GM23338 (cell line): ENCODE results near the gene MICAL2. TPM values are rescaled to one million over a fixed set of nuclear protein-coding genes. Genes with fewer than 3 reads are reported as not detected.

Experiments
- ATAC-seq: fragments of 200-7000 bp; cut with Tn5 transposase; 3 replicates; pipeline ENCODE4 v1.9.1; 2020
- DNase-seq: peaks from one replicate; pipeline ENCODE4 v3.0.0-alpha.2; 2015; ENCODE audit warnings: low spot score
- H2AFZ ChIP-seq: fragments of 200-600 bp; sonication (generic); 2 replicates; pipeline ENCODE4 v1.8.0; 2016; ENCODE audit warnings: antibody characterized with exemption, mild to moderate bottlenecking, moderate library complexity
- H3F3A ChIP-seq: fragments of 200-600 bp; sonication (generic); replicated peaks from 2 replicates; pipeline ENCODE4 v1.8.0; 2017; ENCODE audit warnings: antibody characterized with exemption, mixed run types, low read depth
- H3K27ac ChIP-seq: fragments of 200-600 bp; sonication (generic); 2 replicates; pipeline ENCODE4 v1.6.1; 2016; ENCODE audit warnings: low read depth
- H3K27me3 ChIP-seq: fragments of 200-600 bp; sonication (generic); 2 replicates; pipeline ENCODE4 v1.8.0; 2016; ENCODE audit warnings: mild to moderate bottlenecking, mixed run types, moderate library complexity; ENCODE audit not compliant: insufficient read depth
- H3K36me3 ChIP-seq: fragments of 200-600 bp; sonication (generic); 2 replicates; pipeline ENCODE4 v1.8.0; 2016; ENCODE audit warnings: mild to moderate bottlenecking; ENCODE audit not compliant: insufficient read depth
- H3K4me1 ChIP-seq: fragments of 200-600 bp; sonication (generic); 2 replicates; pipeline ENCODE4 v1.8.0; 2016; ENCODE audit warnings: mild to moderate bottlenecking, moderate library complexity; ENCODE audit not compliant: insufficient read depth
- H3K4me2 ChIP-seq: fragments of 200-600 bp; sonication (generic); 2 replicates; pipeline ENCODE4 v1.7.1; 2017; ENCODE audit warnings: mixed run types
- H3K4me3 ChIP-seq: fragments of 200-600 bp; sonication (generic); 2 replicates; pipeline ENCODE4 v1.6.1; 2016; ENCODE audit warnings: mixed run types
- H3K79me2 ChIP-seq: fragments of 200-600 bp; sonication (generic); replicated peaks from 2 replicates; pipeline ENCODE4 v1.8.0; 2017; ENCODE audit warnings: mild to moderate bottlenecking; ENCODE audit not compliant: insufficient read depth
- H3K9me2 ChIP-seq: fragments of 200-600 bp; sonication (generic); 2 replicates; pipeline ENCODE4 v1.8.0; 2017; ENCODE audit not compliant: insufficient read depth
- H4K20me1 ChIP-seq: fragments of 200-600 bp; sonication (generic); replicated peaks from 2 replicates; pipeline ENCODE4 v1.8.0; 2017; ENCODE audit warnings: mild to moderate bottlenecking; ENCODE audit not compliant: insufficient read depth
- H3K27ac Mint-ChIP-seq: 2 replicates; pipeline ENCODE4 v1.8.0; 2020; ENCODE audit warnings: inconsistent platforms, mild to moderate bottlenecking, moderate library complexity, mixed read lengths
- H3K27me3 Mint-ChIP-seq: 3 replicates; pipeline ENCODE4 v1.8.0; 2022; ENCODE audit warnings: low read depth, mild to moderate bottlenecking, moderate library complexity, mixed read lengths, inconsistent platforms; ENCODE audit not compliant: insufficient read depth, poor library complexity
- H3K36me3 Mint-ChIP-seq: 3 replicates; pipeline ENCODE4 v1.8.0; 2021; ENCODE audit warnings: low read depth, mild to moderate bottlenecking, inconsistent platforms, moderate library complexity, mixed read lengths
- H3K4me1 Mint-ChIP-seq: 3 replicates; pipeline ENCODE4 v1.8.0; 2020; ENCODE audit warnings: mild to moderate bottlenecking, inconsistent platforms, mixed read lengths
- H3K4me3 Mint-ChIP-seq: 3 replicates; pipeline ENCODE4 v1.8.0; 2021; ENCODE audit warnings: moderate library complexity, mild to moderate bottlenecking, inconsistent platforms, mixed read lengths
- H3K9me3 Mint-ChIP-seq: 3 replicates; pipeline ENCODE4 v1.8.0; 2020; ENCODE audit warnings: moderate library complexity, mild to moderate bottlenecking, inconsistent platforms, mixed read lengths
- CREB1 ChIP-seq: fragments of 250-450 bp; sonication (Bioruptor Pico); IDR thresholded peaks from 2 replicates; pipeline ENCODE4 v1.5.0; 2020; ENCODE audit warnings: low read depth, mild to moderate bottlenecking, moderate library complexity
- CTCF ChIP-seq, 2 experiments: fragments of 200-600 bp in 1 of 2; sonication (generic) in 1 of 2; conservative IDR thresholded peaks; 2 replicates each; pipeline versions ENCODE4 v1.5.1 to v1.6.1; 2016 to 2017; ENCODE audit warnings: antibody characterized with exemption in 2 of 2, low read depth in 2 of 2, mild to moderate bottlenecking in 2 of 2, moderate library complexity in 1 of 2
- ETS1 ChIP-seq: IDR thresholded peaks from 2 replicates; pipeline ENCODE4 v1.6.1; 2016; ENCODE audit warnings: antibody characterized with exemption
- EZH2 ChIP-seq: fragments of 200-600 bp; sonication (generic); IDR thresholded peaks from one replicate; pipeline ENCODE4 v1.8.0; 2017; ENCODE audit warnings: antibody characterized with exemption, mild to moderate bottlenecking, low read depth; ENCODE audit not compliant: unreplicated experiment
- EZH2phosphoT487 ChIP-seq: fragments of 200-600 bp; sonication (generic); IDR thresholded peaks from one replicate; pipeline ENCODE4 v1.8.1; 2018; ENCODE audit warnings: antibody characterized with exemption; ENCODE audit not compliant: unreplicated experiment
- JUNB ChIP-seq: IDR thresholded peaks from one replicate; pipeline ENCODE4 v1.6.1; 2016; ENCODE audit warnings: antibody characterized with exemption; ENCODE audit not compliant: unreplicated experiment
- NANOG ChIP-seq: IDR thresholded peaks from 2 replicates; pipeline ENCODE4 v1.6.1; 2016; ENCODE audit warnings: antibody characterized with exemption, borderline replicate concordance
- POLR2AphosphoS5 ChIP-seq: IDR thresholded peaks from 2 replicates; pipeline ENCODE4 v1.6.1; 2016; ENCODE audit warnings: antibody characterized with exemption, low read depth
- REST ChIP-seq: IDR thresholded peaks from one replicate; pipeline ENCODE4 v1.6.1; 2018; ENCODE audit warnings: antibody characterized with exemption; ENCODE audit not compliant: unreplicated experiment
- STAT1 ChIP-seq: IDR thresholded peaks from one replicate; pipeline ENCODE4 v1.6.1; 2016; ENCODE audit warnings: antibody characterized with exemption; ENCODE audit not compliant: unreplicated experiment
- ZNF114 ChIP-seq: fragments of 250-450 bp; sonication (Bioruptor Pico); IDR thresholded peaks from 2 replicates; pipeline ENCODE4 v1.5.0; 2020; ENCODE audit warnings: mild to moderate bottlenecking, moderate library complexity
- ZNF331 ChIP-seq: fragments of 250-450 bp; sonication (Bioruptor Pico); IDR thresholded peaks from 2 replicates; pipeline ENCODE4 v1.5.0; 2020; ENCODE audit warnings: low read depth, mild to moderate bottlenecking, moderate library complexity
- ZNF462 ChIP-seq: fragments of 250-450 bp; sonication (Bioruptor Pico); IDR thresholded peaks from 2 replicates; pipeline ENCODE4 v1.5.0; 2020; ENCODE audit warnings: mild to moderate bottlenecking, moderate library complexity
- polyA plus RNA-seq: library from polyadenylated mRNA; unstranded; fragments of >200 nt; fragmentation: Nextera tagmentation; extraction: Ambion mirVana; gene quantifications from 2 replicates; pipeline ENCODE4 v1.2.1, GENCODE V29; 2016
- total RNA-seq: library from RNA; depleted of rRNA; stranded (reverse); fragments of >200 nt; shearing (Covaris generic); gene quantifications from 2 replicates; pipeline ENCODE4 v1.2.3, GENCODE V29; 2014

Gene MICAL2
- total and polyA plus RNA-seq, 2 experiments from 2014 or later: 0.66 to 1.4 TPM

GRCh38 chr11:12198251-12199222 is 88.1 kb downstream of the MICAL2 start:
- no peaks in the 10 kb centered on the region for H3K36me3 Mint-ChIP-seq
- no peak overlapping the region for H3K4me3 Mint-ChIP-seq
- H2AFZ ChIP-seq: no peak overlapping the region
- H3K27me3 Mint-ChIP-seq: peaks cover 2% of the 10 kb centered on the region
- H3K9me2 ChIP-seq: no peaks in the 10 kb centered on the region
- H3K27me3 ChIP-seq: no peaks in the 10 kb centered on the region
- no peaks in the 10 kb centered on the region for H3K4me1 ChIP-seq
- no peaks in the 10 kb centered on the region for H3F3A ChIP-seq
- no peak overlapping the region for H3K27ac Mint-ChIP-seq
- no peak overlapping the region for H3K4me2 ChIP-seq
- H3K4me3 ChIP-seq: no peak overlapping the region
- no peaks in the 10 kb centered on the region for H3K4me1 Mint-ChIP-seq
- DNase-seq (no peak), ATAC-seq (no peak)
- H3K36me3 ChIP-seq: no peaks in the 10 kb centered on the region
- no peaks in the 10 kb centered on the region for H4K20me1 ChIP-seq
- H3K9me3 Mint-ChIP-seq: no peaks in the 10 kb centered on the region
- H3K79me2 ChIP-seq: no peaks in the 10 kb centered on the region
- H3K27ac ChIP-seq: no peak overlapping the region
- TF ChIP-seq STAT1 (no peak), REST (no peak), EZH2 (no peak), ZNF114 (no peak), ZNF331 (CRISPR knock-in tag) (no peak), JUNB (no peak), NANOG (no peak), CREB1 (CRISPR knock-in tag) (no peak), ZNF462 (CRISPR knock-in tag) (no peak), POLR2AphosphoS5 (no peak), EZH2phosphoT487 (no peak), CTCF (conservative IDR thresholded peaks at IDR 0.05; ENCODE audit: low read depth in 2 of 2) (no peak), ETS1 (no peak)
